ENCODE results near the gene KPNB1.

The KPNB1 gene

GRCh38 chr17:47605011-47605410, 44.7 kb upstream of the KPNB1 start:
- Histone ChIP-seq H3K4me2 (ENCODE audit: low read depth, low read length, poor library complexity, severe bottlenecking) (no peak overlapping the region), H3K9me2 (replicated peaks; ENCODE audit: insufficient read depth, low read length) (no peaks in the 10 kb centered on the region), H3K9ac (ENCODE audit: low read length) (no peak overlapping the region), H4K20me1 (ENCODE audit: low read depth, low read length) (no peaks in the 10 kb centered on the region), H3F3A (ENCODE audit: insufficient read depth) (no peaks in the 10 kb centered on the region), H3K79me2 (ENCODE audit: insufficient read depth, low read length) (no peaks in the 10 kb centered on the region), H3K4me3 (ENCODE audit: insufficient read depth, low read length, poor library complexity, severe bottlenecking) (no peak overlapping the region), H3K27me3 (ENCODE audit: low read length) (no peaks in the 10 kb centered on the region), H3K36me3 (ENCODE audit: low read length) (peaks cover 18% of the 10 kb centered on the region; the same call in 1 of the 2 replicates), H3K9me3 (ENCODE audit: insufficient read depth, low read length) (no peaks in the 10 kb centered on the region), H2AFZ (ENCODE audit: low read depth, low read length, severe bottlenecking) (no peak overlapping the region), H3K27ac (ENCODE audit: low read depth, low read length) (no peak overlapping the region)
- TF ChIP-seq CTCF (IDR thresholded peaks at IDR 0.05; ENCODE audit: insufficient read depth, low read length, poor library complexity, severe bottlenecking) (no peak), EZH2phosphoT487 (conservative IDR thresholded peaks at IDR 0.05; ENCODE audit: low read length) (no peak)

- no peak for TF ChIP-seq EZH2phosphoT487 (conservative IDR thresholded peaks at IDR 0.05; ENCODE audit: low read length)
- no peak for TF ChIP-seq CTCF (IDR thresholded peaks at IDR 0.05; ENCODE audit: insufficient read depth, low read length, poor library complexity, severe bottlenecking)
- no peaks in the 10 kb centered on the region for H4K20me1 ChIP-seq (ENCODE audit: low read depth, low read length)
- H3K27me3 ChIP-seq (ENCODE audit: low read length), result no peaks in the 10 kb centered on the region
- no peaks in the 10 kb centered on the region for H3K9me2 ChIP-seq (replicated peaks; ENCODE audit: insufficient read depth, low read length)
- no peak overlapping the region for H3K27ac ChIP-seq (ENCODE audit: low read depth, low read length)
- H3K4me2 ChIP-seq (ENCODE audit: low read depth, low read length, poor library complexity, severe bottlenecking), result no peak overlapping the region
- H3K4me3 ChIP-seq (ENCODE audit: insufficient read depth, low read length, poor library complexity, severe bottlenecking), result no peak overlapping the region
- no peaks in the 10 kb centered on the region for H3K9me3 ChIP-seq (ENCODE audit: insufficient read depth, low read length)
- no peaks in the 10 kb centered on the region for H3K79me2 ChIP-seq (ENCODE audit: insufficient read depth, low read length)
- H3K36me3 ChIP-seq (ENCODE audit: low read length), result peaks cover 19% of the 10 kb centered on the region; the same call in 1 of the 2 replicates
- no peak overlapping the region for H3K9ac ChIP-seq (ENCODE audit: low read length)
- H2AFZ ChIP-seq (ENCODE audit: low read depth, low read length, severe bottlenecking), result no peak overlapping the region
- no peaks in the 10 kb centered on the region for H3F3A ChIP-seq (ENCODE audit: insufficient read depth)
These were observed 42.2 kb upstream of the KPNB1 start for GRCh38 chr17:47607481-47607880.

GRCh38 chr17:47611372-47612350, 38.1 kb upstream of the KPNB1 start:
- no peak overlapping the region for H3K4me2 ChIP-seq (ENCODE audit: low read depth, low read length, poor library complexity, severe bottlenecking)
- no peak overlapping the region for H3K4me3 ChIP-seq (ENCODE audit: insufficient read depth, low read length, poor library complexity, severe bottlenecking)
- H3K27me3 ChIP-seq (ENCODE audit: low read length), result no peaks in the 10 kb centered on the region
- H3K36me3 ChIP-seq (ENCODE audit: low read length), result peaks cover 6% of the 10 kb centered on the region; the same call in 1 of the 2 replicates
- peaks cover 12% of the 10 kb centered on the region; the same call in 1 of the 2 replicates for H3F3A ChIP-seq (ENCODE audit: insufficient read depth)
- H3K9me2 ChIP-seq (replicated peaks; ENCODE audit: insufficient read depth, low read length), result no peaks in the 10 kb centered on the region
- no peaks in the 10 kb centered on the region for H3K9me3 ChIP-seq (ENCODE audit: insufficient read depth, low read length)
- H2AFZ ChIP-seq (ENCODE audit: low read depth, low read length, severe bottlenecking), result no peak overlapping the region
- no peaks in the 10 kb centered on the region for H4K20me1 ChIP-seq (ENCODE audit: low read depth, low read length)
- TF ChIP-seq EZH2phosphoT487 (conservative IDR thresholded peaks at IDR 0.05; ENCODE audit: low read length) (no peak), CTCF (IDR thresholded peaks at IDR 0.05; ENCODE audit: insufficient read depth, low read length, poor library complexity, severe bottlenecking) (no peak)
- no peaks in the 10 kb centered on the region for H3K79me2 ChIP-seq (ENCODE audit: insufficient read depth, low read length)
- no peak overlapping the region for H3K9ac ChIP-seq (ENCODE audit: low read length)
- no peak overlapping the region for H3K27ac ChIP-seq (ENCODE audit: low read depth, low read length)

Measured in SU-DHL-6 (cell line).